ENCODE measurements around the gene CELSR1.

The CELSR1 gene

GRCh38 chr22:46537225-46537945 is at the start of gene CELSR1:
Gene CELSR1 (minus strand): TSS chr22:46537620. CDS start chr22:46537170, 450 bp downstream.
- H3K4me3 ChIP-seq (ENCODE audit: low read depth in 1 of 2, low read length in 2 of 2), result peak within 1 kb of the TSS in 1 of 2 donors; percentile 53
- H3K4me1 ChIP-seq (ENCODE audit: control insufficient read depth in 1 of 2, insufficient read depth in 2 of 2, low read length in 2 of 2), result peaks cover 6 to 16% of the 10 kb centered on the region in 2 donors
- H3K27me3 ChIP-seq (ENCODE audit: low read depth, low read length), result peaks cover 27% of the 10 kb centered on the region
- no peak within 1 kb of the TSS for H3K27ac ChIP-seq (ENCODE audit: low read length)
- H3K9me3 ChIP-seq (ENCODE audit: control insufficient read depth in 1 of 2, low read length in 2 of 2), result no peaks in the 10 kb centered on the region
- H3K36me3 ChIP-seq (ENCODE audit: control insufficient read depth in 1 of 2, insufficient read depth in 2 of 2, low read length in 2 of 2), result no peaks in the 10 kb centered on the region

- no peak overlapping the region for H3K27ac ChIP-seq (ENCODE audit: low read length)
- no peaks in the 10 kb centered on the region for H3K27me3 ChIP-seq (ENCODE audit: low read depth, low read length)
- no peaks in the 10 kb centered on the region for H3K36me3 ChIP-seq (ENCODE audit: control insufficient read depth in 1 of 2, insufficient read depth in 2 of 2, low read length in 2 of 2)
- no peak overlapping the region for H3K4me3 ChIP-seq (ENCODE audit: low read depth in 1 of 2, low read length in 2 of 2)
- H3K4me1 ChIP-seq (ENCODE audit: control insufficient read depth in 1 of 2, insufficient read depth in 2 of 2, low read length in 2 of 2), result peaks cover 19 to 29% of the 10 kb centered on the region in 2 donors
- no peaks in the 10 kb centered on the region for H3K9me3 ChIP-seq (ENCODE audit: control insufficient read depth in 1 of 2, low read length in 2 of 2)
These were observed 49.6 kb upstream of the CELSR1 start for GRCh38 chr22:46587061-46587460.

GRCh38 chr22:46586531-46587011 is 49.2 kb upstream of the CELSR1 start:
- peaks cover 24 to 26% of the 10 kb centered on the region in 2 donors for H3K4me1 ChIP-seq (ENCODE audit: control insufficient read depth in 1 of 2, insufficient read depth in 2 of 2, low read length in 2 of 2)

GRCh38 chr22:46586123-46586519 is 48.7 kb upstream of the CELSR1 start:
- Histone ChIP-seq H3K36me3 (ENCODE audit: control insufficient read depth in 1 of 2, insufficient read depth in 2 of 2, low read length in 2 of 2) (no peaks in the 10 kb centered on the region), H3K4me1 (ENCODE audit: control insufficient read depth in 1 of 2, insufficient read depth in 2 of 2, low read length in 2 of 2) (peaks cover 26 to 28% of the 10 kb centered on the region in 2 donors), H3K9me3 (ENCODE audit: control insufficient read depth in 1 of 2, low read length in 2 of 2) (no peaks in the 10 kb centered on the region), H3K4me3 (ENCODE audit: low read depth in 1 of 2, low read length in 2 of 2) (no peak overlapping the region), H3K27ac (ENCODE audit: low read length) (no peak overlapping the region), H3K27me3 (ENCODE audit: low read depth, low read length) (no peaks in the 10 kb centered on the region)

More at GRCh38 chr22:46586531-46587011, 49.2 kb upstream of the CELSR1 start:
- Histone ChIP-seq H3K27me3 (ENCODE audit: low read depth, low read length) (no peaks in the 10 kb centered on the region), H3K27ac (ENCODE audit: low read length) (no peak overlapping the region), H3K4me3 (ENCODE audit: low read depth in 1 of 2, low read length in 2 of 2) (no peak overlapping the region), H3K36me3 (ENCODE audit: control insufficient read depth in 1 of 2, insufficient read depth in 2 of 2, low read length in 2 of 2) (no peaks in the 10 kb centered on the region), H3K9me3 (ENCODE audit: control insufficient read depth in 1 of 2, low read length in 2 of 2) (no peaks in the 10 kb centered on the region)

GRCh38 chr22:46585340-46586122 is 48.1 kb upstream of the CELSR1 start:
- Histone ChIP-seq H3K4me3 (ENCODE audit: low read depth in 1 of 2, low read length in 2 of 2) (no peak overlapping the region), H3K27me3 (ENCODE audit: low read depth, low read length) (no peaks in the 10 kb centered on the region), H3K36me3 (ENCODE audit: control insufficient read depth in 1 of 2, insufficient read depth in 2 of 2, low read length in 2 of 2) (no peaks in the 10 kb centered on the region), H3K4me1 (ENCODE audit: control insufficient read depth in 1 of 2, insufficient read depth in 2 of 2, low read length in 2 of 2) (peaks cover 26 to 28% of the 10 kb centered on the region in 2 donors), H3K9me3 (ENCODE audit: control insufficient read depth in 1 of 2, low read length in 2 of 2) (no peaks in the 10 kb centered on the region), H3K27ac (ENCODE audit: low read length) (no peak overlapping the region)

- Histone ChIP-seq H3K4me3 (ENCODE audit: low read depth in 1 of 2, low read length in 2 of 2) (no peak overlapping the region), H3K27ac (ENCODE audit: low read length) (no peak overlapping the region), H3K4me1 (ENCODE audit: control insufficient read depth in 1 of 2, insufficient read depth in 2 of 2, low read length in 2 of 2) (peaks cover 32 to 38% of the 10 kb centered on the region in 2 donors), H3K9me3 (ENCODE audit: control insufficient read depth in 1 of 2, low read length in 2 of 2) (no peaks in the 10 kb centered on the region), H3K27me3 (ENCODE audit: low read depth, low read length) (no peaks in the 10 kb centered on the region), H3K36me3 (ENCODE audit: control insufficient read depth in 1 of 2, insufficient read depth in 2 of 2, low read length in 2 of 2) (no peaks in the 10 kb centered on the region)
These were observed 46.9 kb upstream of the CELSR1 start for GRCh38 chr22:46584081-46584921.

GRCh38 chr22:46583571-46583970 is 46.2 kb upstream of the CELSR1 start:
- Histone ChIP-seq H3K9me3 (ENCODE audit: control insufficient read depth in 1 of 2, low read length in 2 of 2) (no peaks in the 10 kb centered on the region), H3K4me1 (ENCODE audit: control insufficient read depth in 1 of 2, insufficient read depth in 2 of 2, low read length in 2 of 2) (peaks cover 39 to 46% of the 10 kb centered on the region in 2 donors), H3K36me3 (ENCODE audit: control insufficient read depth in 1 of 2, insufficient read depth in 2 of 2, low read length in 2 of 2) (no peaks in the 10 kb centered on the region), H3K27ac (ENCODE audit: low read length) (no peak overlapping the region), H3K4me3 (ENCODE audit: low read depth in 1 of 2, low read length in 2 of 2) (no peak overlapping the region), H3K27me3 (ENCODE audit: low read depth, low read length) (no peaks in the 10 kb centered on the region)

- Histone ChIP-seq H3K9me3 (ENCODE audit: control insufficient read depth in 1 of 2, low read length in 2 of 2) (no peaks in the 10 kb centered on the region), H3K27me3 (ENCODE audit: low read depth, low read length) (no peaks in the 10 kb centered on the region), H3K27ac (ENCODE audit: low read length) (peak overlapping the region; percentile 63), H3K4me3 (ENCODE audit: low read depth in 1 of 2, low read length in 2 of 2) (no peak overlapping the region), H3K36me3 (ENCODE audit: control insufficient read depth in 1 of 2, insufficient read depth in 2 of 2, low read length in 2 of 2) (no peaks in the 10 kb centered on the region), H3K4me1 (ENCODE audit: control insufficient read depth in 1 of 2, insufficient read depth in 2 of 2, low read length in 2 of 2) (peaks cover 44 to 49% of the 10 kb centered on the region in 2 donors)
These were observed 45.0 kb upstream of the CELSR1 start for GRCh38 chr22:46582281-46582933.

- Histone ChIP-seq H3K9me3 (ENCODE audit: control insufficient read depth in 1 of 2, low read length in 2 of 2) (no peaks in the 10 kb centered on the region), H3K4me1 (ENCODE audit: control insufficient read depth in 1 of 2, insufficient read depth in 2 of 2, low read length in 2 of 2) (peaks cover 38 to 42% of the 10 kb centered on the region in 2 donors), H3K36me3 (ENCODE audit: control insufficient read depth in 1 of 2, insufficient read depth in 2 of 2, low read length in 2 of 2) (no peaks in the 10 kb centered on the region), H3K27ac (ENCODE audit: low read length) (peak overlapping the region; percentile 63), H3K27me3 (ENCODE audit: low read depth, low read length) (no peaks in the 10 kb centered on the region), H3K4me3 (ENCODE audit: low read depth in 1 of 2, low read length in 2 of 2) (no peak overlapping the region)
These were observed 44.3 kb upstream of the CELSR1 start for GRCh38 chr22:46581538-46582244.

GRCh38 chr22:46580940-46581537 is 43.6 kb upstream of the CELSR1 start:
- H3K9me3 ChIP-seq (ENCODE audit: control insufficient read depth in 1 of 2, low read length in 2 of 2), result no peaks in the 10 kb centered on the region
- H3K36me3 ChIP-seq (ENCODE audit: control insufficient read depth in 1 of 2, insufficient read depth in 2 of 2, low read length in 2 of 2), result no peaks in the 10 kb centered on the region
- peak overlapping the region; percentile 1 for H3K27ac ChIP-seq (ENCODE audit: low read length)
- H3K27me3 ChIP-seq (ENCODE audit: low read depth, low read length), result no peaks in the 10 kb centered on the region
- H3K4me3 ChIP-seq (ENCODE audit: low read depth in 1 of 2, low read length in 2 of 2), result no peak overlapping the region
- H3K4me1 ChIP-seq (ENCODE audit: control insufficient read depth in 1 of 2, insufficient read depth in 2 of 2, low read length in 2 of 2), result peaks cover 35 to 40% of the 10 kb centered on the region in 2 donors

Measured in muscle layer of duodenum (tissue), 2 donors.